Activated T-helper 1 cell treated with anti-CD3 and anti-CD28 coated beads, Interleukin-2, amount 50 U/mL, for 16 hours (primary cell): ENCODE data around the gene SPDYE5.
"Not testable (repeated sequence)": the region's sequence is repeated elsewhere in the genome, so short reads cannot be mapped to it uniquely, and the experiment has no call there.

Source experiments
- DNase-seq, 2 donors: peaks; one replicate each; pipeline ENCODE4 v3.0.0-alpha.2; 2020; ENCODE audit warnings: low read depth in 1 of 2, low spot score in 1 of 2

Gene SPDYE5

GRCh38 chr7:75492020-75492419, at the start of gene SPDYE5:
TSS of gene SPDYE5 (plus strand) at chr7:75492320. CDS start at chr7:75494048, 1,728 bp downstream.
- DNase-seq, result not testable (repeated sequence)

- DNase-seq, result peak in 1 of 2 donors; percentile 19
Measured at GRCh38 chr7:75442465-75443111, 49.5 kb upstream of the SPDYE5 start.

GRCh38 chr7:75449946-75450345, 42.2 kb upstream of the SPDYE5 start:
- DNase-seq, result not testable (repeated sequence)

GRCh38 chr7:75452494-75452955, 39.6 kb upstream of the SPDYE5 start:
- DNase-seq, result not testable (repeated sequence)

GRCh38 chr7:75456403-75456802, 35.7 kb upstream of the SPDYE5 start:
- DNase-seq, result not testable (repeated sequence)

- DNase-seq, result not testable (repeated sequence)
Measured at GRCh38 chr7:75458034-75458433, 34.1 kb upstream of the SPDYE5 start.

- not testable (repeated sequence) for DNase-seq
Measured at GRCh38 chr7:75460541-75460940, 31.6 kb upstream of the SPDYE5 start.

- DNase-seq, result not testable (repeated sequence)
Measured at GRCh38 chr7:75470166-75470565, 22.0 kb upstream of the SPDYE5 start.

- not testable (repeated sequence) for DNase-seq
Measured at GRCh38 chr7:75477457-75477856, 14.7 kb upstream of the SPDYE5 start.

GRCh38 chr7:75480313-75480712, 11.8 kb upstream of the SPDYE5 start:
- DNase-seq, result not testable (repeated sequence)

GRCh38 chr7:75485355-75485978, 6.7 kb upstream of the SPDYE5 start:
- DNase-seq, result not testable (repeated sequence)

- DNase-seq, result peak; percentile 69 to 76
Measured at GRCh38 chr7:75485979-75486643, 6.0 kb upstream of the SPDYE5 start, which contains the start of gene POM121C. TSS of gene POM121C (minus strand) at chr7:75486299. CDS start at chr7:75441496, 44,803 bp downstream.

GRCh38 chr7:75509033-75509432, 16.9 kb downstream of the SPDYE5 start:
- DNase-seq, result not testable (repeated sequence)

GRCh38 chr7:75518842-75519241, 26.7 kb downstream of the SPDYE5 start:
- not testable (repeated sequence) for DNase-seq

GRCh38 chr7:75521727-75522126, 29.6 kb downstream of the SPDYE5 start:
- not testable (repeated sequence) for DNase-seq

- DNase-seq, result not testable (repeated sequence)
Measured at GRCh38 chr7:75527224-75527722, 35.2 kb downstream of the SPDYE5 start.

- DNase-seq, result no peak
Measured at GRCh38 chr7:75531359-75531821, 39.3 kb downstream of the SPDYE5 start.

- no peak for DNase-seq
Measured at GRCh38 chr7:75532639-75533038, 40.5 kb downstream of the SPDYE5 start.

- DNase-seq, result no peak
Measured at GRCh38 chr7:75533926-75534325, 41.8 kb downstream of the SPDYE5 start.

GRCh38 chr7:75534727-75535307, 42.7 kb downstream of the SPDYE5 start:
- no peak for DNase-seq

- DNase-seq, result no peak
Measured at GRCh38 chr7:75536491-75536890, 44.4 kb downstream of the SPDYE5 start.
